ENCODE measurements around the gene CHST4.

The CHST4 gene

DNA sequence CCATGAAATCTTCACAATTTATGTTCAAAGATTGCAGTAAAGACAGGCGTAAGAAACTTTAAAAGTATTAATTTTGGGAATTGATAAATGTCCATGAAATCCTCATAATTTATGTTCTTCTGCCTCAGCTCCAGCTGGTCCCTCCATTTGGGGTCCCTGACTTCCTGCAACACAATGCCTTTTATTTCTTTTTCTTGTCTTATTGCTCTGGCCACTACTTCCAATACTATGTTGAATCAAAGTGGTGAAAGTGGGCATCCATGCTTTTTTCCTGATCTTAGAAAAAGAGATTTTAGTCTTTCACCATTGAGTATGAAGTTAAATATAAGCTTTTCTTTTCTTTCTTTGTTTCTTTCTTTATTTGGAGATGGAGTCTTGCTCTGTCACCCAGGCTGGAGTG lies 36.3 kb downstream of the CHST4 start:
- TF ChIP-seq CTCF (IDR thresholded peaks at IDR 0.05; ENCODE audit: extremely low read depth, missing control alignments) = no peak
- no peak for DNase-seq (ENCODE audit: low spot score)

DNA sequence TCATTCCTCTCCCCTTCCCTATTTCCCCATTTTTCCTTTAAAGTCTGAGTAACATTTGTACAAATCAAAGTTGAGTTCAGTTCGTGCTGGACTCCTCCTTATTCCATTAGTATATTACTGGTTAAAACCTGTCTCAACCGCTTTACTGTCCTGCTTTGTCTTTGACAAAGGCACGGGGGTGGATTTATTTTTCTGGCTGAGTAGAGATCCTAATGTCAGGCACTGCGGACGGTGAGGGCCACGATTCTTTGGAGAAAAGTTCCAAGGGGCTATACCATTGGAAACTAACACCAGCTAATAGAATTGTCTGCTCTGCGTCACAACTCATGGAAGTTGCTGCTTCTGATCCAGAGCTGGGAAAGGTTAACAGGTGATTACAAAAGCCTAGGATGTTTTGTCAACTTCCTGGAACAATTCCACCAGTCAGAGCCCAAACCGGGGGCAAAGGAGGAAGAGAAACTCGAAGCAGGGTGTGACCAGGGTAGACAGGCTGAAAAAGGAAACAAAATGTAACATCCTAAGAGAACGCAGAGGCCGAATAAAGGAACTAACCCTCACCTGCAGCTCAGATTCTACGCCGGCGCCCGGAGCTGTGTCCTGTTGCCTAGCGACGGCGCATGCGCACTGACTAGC lies 38.2 kb downstream of the CHST4 start:
- no peak for DNase-seq (ENCODE audit: low spot score)
- TF ChIP-seq CTCF (IDR thresholded peaks at IDR 0.05; ENCODE audit: extremely low read depth, missing control alignments) = no peak

- TF ChIP-seq CTCF (IDR thresholded peaks at IDR 0.05; ENCODE audit: extremely low read depth, missing control alignments) = no peak
- DNase-seq (ENCODE audit: low spot score) = no peak
These were observed 39.8 kb downstream of the CHST4 start for GRCh38 chr16:71565812-71566700.

GRCh38 chr16:71567931-71568330 lies 41.7 kb downstream of the CHST4 start:
- TF ChIP-seq CTCF (IDR thresholded peaks at IDR 0.05; ENCODE audit: extremely low read depth, missing control alignments) = no peak
- DNase-seq (ENCODE audit: low spot score) = no peak

DNA sequence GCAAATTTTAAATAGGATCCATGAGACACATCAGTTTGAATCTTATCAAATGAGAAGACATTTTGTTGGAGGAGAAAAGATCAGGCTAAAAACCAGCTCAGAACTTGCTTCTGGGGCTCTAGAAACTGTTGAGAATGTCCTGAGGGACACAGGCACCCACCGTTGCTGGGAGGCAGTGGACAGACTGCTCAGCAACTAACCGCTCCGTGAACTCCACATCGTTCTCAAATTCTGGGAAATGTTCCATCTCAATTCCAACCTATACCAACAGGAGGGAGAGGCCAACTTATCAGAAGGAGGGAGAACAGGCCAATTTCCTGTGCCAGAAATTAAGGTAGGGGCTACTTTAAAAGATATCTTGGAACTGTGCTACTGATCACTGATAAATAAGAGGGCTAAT lies 42.3 kb downstream of the CHST4 start:
- TF ChIP-seq CTCF (IDR thresholded peaks at IDR 0.05; ENCODE audit: extremely low read depth, missing control alignments) = no peak
- DNase-seq (ENCODE audit: low spot score) = no peak

DNA sequence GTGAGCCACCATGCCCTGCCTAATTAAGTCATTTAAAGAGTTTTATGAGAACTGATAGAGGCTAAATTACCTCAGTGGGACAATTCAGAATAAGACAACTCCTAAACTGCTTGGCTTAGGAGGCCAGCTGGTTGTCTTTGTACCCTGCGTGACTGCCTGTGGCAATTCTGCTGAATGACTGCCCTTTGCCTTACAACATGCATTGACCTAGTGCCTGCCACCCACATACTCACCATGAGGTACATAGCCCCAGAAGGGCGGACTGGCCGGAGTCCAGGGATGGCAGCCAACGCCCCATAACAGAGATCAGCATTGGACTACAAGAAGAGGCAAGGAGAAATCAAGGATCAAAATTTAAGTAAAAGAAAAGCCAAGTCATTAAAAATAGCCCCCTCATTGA lies 43.4 kb downstream of the CHST4 start:
- no peak for TF ChIP-seq CTCF (IDR thresholded peaks at IDR 0.05; ENCODE audit: extremely low read depth, missing control alignments)

DNA sequence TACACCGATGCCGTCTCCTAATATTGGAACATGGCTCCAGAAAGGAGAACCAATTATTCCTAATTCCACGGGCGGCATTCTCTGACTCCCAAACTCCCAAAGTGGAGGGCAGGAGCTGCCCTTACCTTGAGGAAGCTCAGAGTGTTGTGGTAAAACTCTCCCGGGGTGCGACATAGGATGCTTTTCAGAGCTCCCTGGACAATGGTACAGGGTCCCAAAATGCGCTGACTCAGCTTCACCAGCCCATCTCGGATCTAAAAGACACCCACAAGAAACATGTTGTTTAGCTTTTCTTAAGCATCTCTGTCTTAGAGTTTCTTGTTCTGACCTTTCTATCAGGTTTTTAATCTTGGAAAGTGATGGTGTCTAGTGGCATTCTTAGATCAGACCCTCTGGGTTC lies 43.9 kb downstream of the CHST4 start:
- TF ChIP-seq CTCF (IDR thresholded peaks at IDR 0.05; ENCODE audit: extremely low read depth, missing control alignments) = no peak

More for the DNA sequence above, 43.4 kb downstream of the CHST4 start:
- no peak for DNase-seq (ENCODE audit: low spot score)

More for the DNA sequence above, 43.9 kb downstream of the CHST4 start:
- no peak for DNase-seq (ENCODE audit: low spot score)

Data from GM20000 (cell line).